ENCODE data around the gene PC.

DNA sequence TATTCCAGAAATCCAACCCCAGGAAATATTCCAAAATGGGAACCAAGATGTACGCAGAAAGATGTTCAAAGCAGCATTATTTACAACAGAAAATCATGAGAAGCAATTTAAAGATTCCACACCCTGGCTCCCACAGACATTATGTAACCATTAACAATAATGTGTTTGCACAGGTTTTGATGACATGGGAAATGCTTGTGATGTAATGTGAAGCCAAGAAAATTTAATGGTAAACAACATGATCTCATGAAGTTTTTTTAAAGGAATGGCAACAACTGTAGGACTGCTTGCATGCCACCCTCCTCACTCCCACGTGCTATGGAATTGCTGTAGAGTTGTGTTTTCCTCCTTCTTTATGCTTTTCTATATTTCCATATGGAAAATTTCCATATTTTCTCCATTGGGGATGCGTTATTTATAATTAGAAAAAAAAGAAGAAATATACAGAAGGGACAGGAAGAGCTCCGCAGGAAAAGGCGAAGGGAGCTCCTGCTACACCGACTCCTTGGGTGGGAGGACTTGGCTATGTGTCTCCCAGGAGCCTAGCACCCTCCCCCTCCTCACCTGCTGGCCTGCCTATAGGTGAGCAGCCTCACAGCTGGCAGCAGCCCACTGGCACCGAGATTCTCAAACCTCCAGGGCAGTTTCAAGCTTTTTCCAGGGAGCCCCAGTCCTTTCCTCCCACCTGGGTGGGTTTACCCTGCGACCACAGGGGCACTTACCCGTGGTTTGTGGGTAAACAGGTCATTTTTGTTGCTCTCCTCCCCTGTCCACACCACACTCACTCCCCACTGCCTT lies 80.4 kb downstream of the PC start:
- TF ChIP-seq, protein P1, sequence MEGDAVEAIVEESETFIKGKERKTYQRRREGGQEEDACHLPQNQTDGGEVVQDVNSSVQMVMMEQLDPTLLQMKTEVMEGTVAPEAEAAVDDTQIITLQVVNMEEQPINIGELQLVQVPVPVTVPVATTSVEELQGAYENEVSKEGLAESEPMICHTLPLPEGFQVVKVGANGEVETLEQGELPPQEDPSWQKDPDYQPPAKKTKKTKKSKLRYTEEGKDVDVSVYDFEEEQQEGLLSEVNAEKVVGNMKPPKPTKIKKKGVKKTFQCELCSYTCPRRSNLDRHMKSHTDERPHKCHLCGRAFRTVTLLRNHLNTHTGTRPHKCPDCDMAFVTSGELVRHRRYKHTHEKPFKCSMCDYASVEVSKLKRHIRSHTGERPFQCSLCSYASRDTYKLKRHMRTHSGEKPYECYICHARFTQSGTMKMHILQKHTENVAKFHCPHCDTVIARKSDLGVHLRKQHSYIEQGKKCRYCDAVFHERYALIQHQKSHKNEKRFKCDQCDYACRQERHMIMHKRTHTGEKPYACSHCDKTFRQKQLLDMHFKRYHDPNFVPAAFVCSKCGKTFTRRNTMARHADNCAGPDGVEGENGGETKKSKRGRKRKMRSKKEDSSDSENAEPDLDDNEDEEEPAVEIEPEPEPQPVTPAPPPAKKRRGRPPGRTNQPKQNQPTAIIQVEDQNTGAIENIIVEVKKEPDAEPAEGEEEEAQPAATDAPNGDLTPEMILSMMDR (IDR thresholded peaks at IDR 0.05 in 4 of 5, conservative IDR thresholded peaks at IDR 0.05 in 1 of 5): no peak
- no peak for TF ChIP-seq POLR2A (IDR thresholded peaks at IDR 0.05)

All from gastrocnemius medialis (tissue), 4 donors.